Left ventricle myocardium inferior (tissue), 1 donor: ENCODE data around the gene CMIP. TPM values are rescaled to one million over a fixed set of nuclear protein-coding genes. Genes with fewer than 3 reads are reported as not detected.

Experiments used
- DNase-seq: peaks from one replicate; pipeline ENCODE4 v3.0.0-alpha.2; 2020
- H3K27ac ChIP-seq: fragments of 200-600 bp; replicated peaks from 2 replicates; pipeline ENCODE4 v1.8.0; 2021
- H3K27me3 ChIP-seq: fragments of 200-600 bp; 2 replicates; pipeline ENCODE4 v1.8.0; 2021; ENCODE audit warnings: low read depth
- H3K36me3 ChIP-seq: fragments of 200-600 bp; 2 replicates; pipeline ENCODE4 v1.8.0; 2021
- H3K4me1 ChIP-seq: fragments of 200-600 bp; 2 replicates; pipeline ENCODE4 v1.8.0; 2021
- H3K4me3 ChIP-seq: fragments of 200-600 bp; 2 replicates; pipeline ENCODE4 v1.8.0; 2021; ENCODE audit warnings: mild to moderate bottlenecking, moderate library complexity
- H3K9me3 ChIP-seq: fragments of 200-600 bp; replicated peaks from 2 replicates; pipeline ENCODE4 v1.8.0; 2021
- intact Hi-C: fragments of 100-400 bp; cut with micrococcal nuclease; formaldehyde crosslinking; loops from one replicate; pipeline ENCODE4 v1.11.0; 2022
- total RNA-seq: library from RNA; stranded (reverse); fragmentation: NEBNext Ultra II Directional; extraction: Animal tissue kit (Norgen Biotek cat#: 25700); gene quantifications from one replicate; pipeline ENCODE4 v1.2.1, GENCODE V29; 2021
- TF ChIP-seq, protein P1 (sequence below): fragments of 200-600 bp; IDR thresholded peaks from 2 replicates; pipeline ENCODE4 v1.8.0; 2021; ENCODE audit warnings: antibody characterized with exemption, mild to moderate bottlenecking, borderline replicate concordance
- donor health status: DM: no; HTN: yes; CAD: no; lungs with severe emphysema.

CMIP gene
- total RNA-seq, 1 donor from 2014 or later = 11.2 TPM

DNA sequence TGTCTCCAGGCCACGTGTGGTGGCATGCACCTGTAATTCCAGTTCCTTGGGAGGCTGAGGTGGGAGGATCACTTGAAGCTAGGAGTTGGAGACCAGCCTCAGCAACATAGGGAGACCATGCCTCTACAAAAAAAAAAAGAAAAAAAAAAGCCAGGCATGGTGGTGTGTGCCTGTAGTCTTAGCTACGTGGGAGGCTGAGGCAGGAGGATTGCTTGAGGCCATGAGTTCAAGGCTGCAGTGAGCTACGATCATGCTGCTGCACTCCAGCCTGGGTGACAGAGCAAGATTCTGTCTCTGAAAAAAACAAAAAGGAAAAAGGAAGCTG, 103.9 kb downstream of the CMIP start:
- DNase-seq = no peak
- no peak overlapping the region for H3K4me3 ChIP-seq
- H3K27me3 ChIP-seq = no peaks in the 10 kb centered on the region
- no peak overlapping the region for H3K27ac ChIP-seq
- TF ChIP-seq, protein P1, sequence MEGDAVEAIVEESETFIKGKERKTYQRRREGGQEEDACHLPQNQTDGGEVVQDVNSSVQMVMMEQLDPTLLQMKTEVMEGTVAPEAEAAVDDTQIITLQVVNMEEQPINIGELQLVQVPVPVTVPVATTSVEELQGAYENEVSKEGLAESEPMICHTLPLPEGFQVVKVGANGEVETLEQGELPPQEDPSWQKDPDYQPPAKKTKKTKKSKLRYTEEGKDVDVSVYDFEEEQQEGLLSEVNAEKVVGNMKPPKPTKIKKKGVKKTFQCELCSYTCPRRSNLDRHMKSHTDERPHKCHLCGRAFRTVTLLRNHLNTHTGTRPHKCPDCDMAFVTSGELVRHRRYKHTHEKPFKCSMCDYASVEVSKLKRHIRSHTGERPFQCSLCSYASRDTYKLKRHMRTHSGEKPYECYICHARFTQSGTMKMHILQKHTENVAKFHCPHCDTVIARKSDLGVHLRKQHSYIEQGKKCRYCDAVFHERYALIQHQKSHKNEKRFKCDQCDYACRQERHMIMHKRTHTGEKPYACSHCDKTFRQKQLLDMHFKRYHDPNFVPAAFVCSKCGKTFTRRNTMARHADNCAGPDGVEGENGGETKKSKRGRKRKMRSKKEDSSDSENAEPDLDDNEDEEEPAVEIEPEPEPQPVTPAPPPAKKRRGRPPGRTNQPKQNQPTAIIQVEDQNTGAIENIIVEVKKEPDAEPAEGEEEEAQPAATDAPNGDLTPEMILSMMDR = no peak
- no peaks in the 10 kb centered on the region for H3K36me3 ChIP-seq
- H3K9me3 ChIP-seq = no peaks in the 10 kb centered on the region
- H3K4me1 ChIP-seq = peaks cover 61% of the 10 kb centered on the region
- intact Hi-C loops = no loop called here

DNA sequence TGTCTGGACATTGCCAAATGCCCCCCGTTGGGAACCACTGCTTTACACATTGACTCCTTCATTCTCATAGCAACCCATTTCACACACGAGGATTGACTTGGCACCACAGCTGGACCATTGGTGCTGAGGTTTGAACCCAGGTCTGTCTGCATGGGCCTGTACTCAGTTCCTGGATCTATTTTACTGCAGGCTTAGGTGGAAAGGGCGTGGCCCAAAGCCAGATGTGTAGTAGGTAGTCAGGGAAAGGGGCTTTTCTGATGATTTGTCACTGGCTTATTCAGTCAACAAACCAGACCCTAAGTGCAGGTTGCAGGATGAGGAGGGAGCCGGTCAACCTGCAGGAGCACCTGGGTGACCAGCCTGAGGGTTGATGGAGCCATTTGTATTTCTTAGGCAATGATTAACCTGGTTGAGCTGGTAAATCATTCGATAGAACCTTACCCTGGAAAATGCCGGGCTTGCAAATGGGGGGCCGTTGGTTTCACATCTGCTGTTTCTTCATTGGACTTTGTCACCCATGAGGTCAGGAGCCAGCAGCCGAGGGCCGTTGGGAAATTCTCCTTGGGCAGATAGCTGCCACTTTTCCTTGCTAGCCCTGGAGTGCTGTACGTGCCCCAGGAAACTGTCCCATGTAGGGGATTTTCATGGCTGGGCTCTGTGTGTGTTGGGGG, 104.4 kb downstream of the CMIP start:
- no peaks in the 10 kb centered on the region for H3K27me3 ChIP-seq
- no peak for DNase-seq
- no peaks in the 10 kb centered on the region for H3K36me3 ChIP-seq
- H3K4me3 ChIP-seq = no peak overlapping the region
- intact Hi-C loops = no loop called here
- no peak overlapping the region for H3K27ac ChIP-seq
- peaks cover 61% of the 10 kb centered on the region for H3K4me1 ChIP-seq
- no peaks in the 10 kb centered on the region for H3K9me3 ChIP-seq
- TF ChIP-seq, protein P1 = no peak

DNA sequence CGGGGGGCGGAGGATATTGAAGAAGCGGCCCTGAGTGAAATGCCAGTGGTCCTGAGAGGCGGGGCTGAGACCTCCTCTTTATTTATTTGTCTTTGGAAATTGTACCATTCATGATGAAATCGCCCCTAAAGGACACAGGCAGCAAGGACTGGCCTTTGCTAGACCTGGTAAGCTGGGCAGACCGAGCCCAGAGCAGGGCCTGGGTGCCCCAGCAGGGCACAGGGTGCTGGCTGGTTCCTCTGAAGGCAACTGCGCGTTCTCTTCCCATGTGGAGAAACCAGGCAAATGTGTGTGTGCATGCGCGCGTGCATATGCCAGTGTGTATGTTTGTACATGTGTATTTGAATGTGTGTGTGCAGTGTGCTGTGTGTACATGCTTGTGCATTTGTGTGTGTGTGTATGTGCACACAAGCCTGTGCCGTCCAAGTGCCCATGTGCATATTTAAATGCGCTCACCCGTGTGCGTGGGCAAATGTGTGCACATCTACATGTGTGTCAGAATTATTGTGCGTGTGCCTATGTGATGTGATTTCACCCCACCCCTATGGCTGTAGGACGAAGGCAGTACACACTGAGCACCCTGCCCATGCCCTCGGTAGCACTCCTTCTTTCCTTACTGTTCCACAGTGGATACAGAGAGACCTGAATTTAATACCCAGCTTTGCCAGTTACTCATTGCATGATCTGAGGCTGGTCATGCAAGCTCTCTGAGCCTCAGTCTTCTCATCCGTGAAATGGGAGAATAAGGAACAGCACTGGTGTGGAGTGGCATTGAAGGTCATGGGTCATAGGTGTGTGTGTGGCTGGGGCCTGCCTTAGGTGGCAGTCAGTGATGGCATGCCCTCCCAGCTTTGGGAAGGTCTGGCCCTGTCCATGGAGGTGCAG, 105.2 kb downstream of the CMIP start:
- Histone ChIP-seq H3K36me3 (no peaks in the 10 kb centered on the region), H3K4me3 (no peak overlapping the region), H3K4me1 (peaks cover 62% of the 10 kb centered on the region), H3K27me3 (no peaks in the 10 kb centered on the region), H3K27ac (no peak overlapping the region), H3K9me3 (no peaks in the 10 kb centered on the region)
- TF ChIP-seq, protein P1 = no peak
- intact Hi-C loops = no loop called here
- no peak for DNase-seq

DNA sequence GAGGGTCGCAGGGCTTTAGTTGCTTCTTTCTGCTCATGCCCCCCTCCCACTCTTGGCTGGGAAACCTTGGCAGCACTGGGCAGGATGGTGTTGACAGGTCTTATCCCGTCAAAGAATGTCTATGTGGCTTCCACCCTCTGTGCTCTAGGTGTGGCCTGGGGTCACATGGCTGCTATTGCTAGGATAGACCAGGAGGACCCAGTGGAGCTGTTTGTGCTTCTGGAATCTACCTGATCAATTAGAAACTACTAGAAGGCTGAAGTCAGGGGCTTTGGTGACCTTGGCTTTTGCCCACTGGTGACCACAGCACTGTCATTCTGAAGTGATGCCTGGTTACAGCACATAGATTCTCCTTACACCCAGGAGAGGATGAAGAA, 105.8 kb downstream of the CMIP start:
- intact Hi-C loops = no loop called here
- H3K36me3 ChIP-seq = no peaks in the 10 kb centered on the region
- H3K9me3 ChIP-seq = no peaks in the 10 kb centered on the region
- TF ChIP-seq, protein P1 = no peak
- H3K27ac ChIP-seq = no peak overlapping the region
- DNase-seq = no peak
- H3K4me1 ChIP-seq = peaks cover 68% of the 10 kb centered on the region
- no peaks in the 10 kb centered on the region for H3K27me3 ChIP-seq
- no peak overlapping the region for H3K4me3 ChIP-seq

DNA sequence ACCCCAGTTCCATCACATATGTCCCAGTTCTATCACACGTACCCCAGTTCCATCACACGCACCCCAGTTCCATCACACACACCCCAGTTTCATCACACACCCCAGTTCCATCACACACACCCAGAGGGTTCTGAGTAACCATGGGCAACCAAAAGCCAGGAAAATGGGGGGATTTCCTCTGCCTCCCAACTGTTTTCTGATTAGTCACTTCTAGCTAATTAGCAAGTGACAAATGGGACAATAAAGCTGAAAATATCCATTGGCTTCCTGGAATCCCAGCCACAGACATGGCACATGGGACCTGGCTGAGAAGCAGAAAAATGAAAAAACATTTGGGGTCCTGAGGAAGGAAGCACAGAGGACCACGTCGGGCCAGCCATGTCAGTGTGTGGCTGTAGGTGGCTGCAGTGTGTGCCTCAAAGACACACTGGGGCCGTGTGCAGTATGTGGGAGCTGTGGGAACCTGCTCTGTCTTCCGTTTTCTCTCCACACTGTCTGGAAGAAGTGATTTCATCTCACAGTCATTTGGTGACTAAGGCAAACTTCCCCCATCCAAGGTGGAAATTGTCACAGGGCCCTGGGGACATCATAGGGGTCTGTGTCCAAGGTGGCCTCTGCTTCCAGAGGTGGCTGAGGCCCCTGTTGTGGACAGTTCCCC, 106.7 kb downstream of the CMIP start:
- no peaks in the 10 kb centered on the region for H3K36me3 ChIP-seq
- no peak for DNase-seq
- TF ChIP-seq, protein P1 = no peak
- H3K27me3 ChIP-seq = no peaks in the 10 kb centered on the region
- no peak overlapping the region for H3K4me3 ChIP-seq
- intact Hi-C loops = no loop called here
- H3K9me3 ChIP-seq = no peaks in the 10 kb centered on the region
- peaks cover 68% of the 10 kb centered on the region for H3K4me1 ChIP-seq
- H3K27ac ChIP-seq = peak overlapping the region; percentile 17
